GM23338 (cell line): ENCODE measurements around the gene FGFR2.

Source experiments
- CREB1 ChIP-seq: fragments of 250-450 bp; sonication (Bioruptor Pico); IDR thresholded peaks from 2 replicates; pipeline ENCODE4 v1.5.0; 2020; ENCODE audit warnings: low read depth, mild to moderate bottlenecking, moderate library complexity
- EZH2 ChIP-seq: fragments of 200-600 bp; sonication (generic); IDR thresholded peaks from one replicate; pipeline ENCODE4 v1.8.0; 2017; ENCODE audit warnings: antibody characterized with exemption, mild to moderate bottlenecking, low read depth; ENCODE audit not compliant: unreplicated experiment
- EZH2phosphoT487 ChIP-seq: fragments of 200-600 bp; sonication (generic); IDR thresholded peaks from one replicate; pipeline ENCODE4 v1.8.1; 2018; ENCODE audit warnings: antibody characterized with exemption; ENCODE audit not compliant: unreplicated experiment
- JUNB ChIP-seq: IDR thresholded peaks from one replicate; pipeline ENCODE4 v1.6.1; 2016; ENCODE audit warnings: antibody characterized with exemption; ENCODE audit not compliant: unreplicated experiment
- NANOG ChIP-seq: IDR thresholded peaks from 2 replicates; pipeline ENCODE4 v1.6.1; 2016; ENCODE audit warnings: antibody characterized with exemption, borderline replicate concordance
- POLR2AphosphoS5 ChIP-seq: IDR thresholded peaks from 2 replicates; pipeline ENCODE4 v1.6.1; 2016; ENCODE audit warnings: antibody characterized with exemption, low read depth
- ZNF114 ChIP-seq: fragments of 250-450 bp; sonication (Bioruptor Pico); IDR thresholded peaks from 2 replicates; pipeline ENCODE4 v1.5.0; 2020; ENCODE audit warnings: mild to moderate bottlenecking, moderate library complexity
- ZNF331 ChIP-seq: fragments of 250-450 bp; sonication (Bioruptor Pico); IDR thresholded peaks from 2 replicates; pipeline ENCODE4 v1.5.0; 2020; ENCODE audit warnings: low read depth, mild to moderate bottlenecking, moderate library complexity
- TF ChIP-seq, protein P1 (sequence below), 2 experiments: fragments of 200-600 bp in 1 of 2; sonication (generic) in 1 of 2; conservative IDR thresholded peaks; 2 replicates each; pipeline versions ENCODE4 v1.5.1 to v1.6.1; 2016 to 2017; ENCODE audit warnings: antibody characterized with exemption in 2 of 2, low read depth in 2 of 2, mild to moderate bottlenecking in 2 of 2, moderate library complexity in 1 of 2
- TF ChIP-seq, protein P2 (sequence below): IDR thresholded peaks from one replicate; pipeline ENCODE4 v1.6.1; 2018; ENCODE audit warnings: antibody characterized with exemption; ENCODE audit not compliant: unreplicated experiment
- TF ChIP-seq, protein P3 (sequence below): IDR thresholded peaks from 2 replicates; pipeline ENCODE4 v1.6.1; 2016; ENCODE audit warnings: antibody characterized with exemption

- TF ChIP-seq POLR2AphosphoS5 = no peak
- TF ChIP-seq, protein P1, sequence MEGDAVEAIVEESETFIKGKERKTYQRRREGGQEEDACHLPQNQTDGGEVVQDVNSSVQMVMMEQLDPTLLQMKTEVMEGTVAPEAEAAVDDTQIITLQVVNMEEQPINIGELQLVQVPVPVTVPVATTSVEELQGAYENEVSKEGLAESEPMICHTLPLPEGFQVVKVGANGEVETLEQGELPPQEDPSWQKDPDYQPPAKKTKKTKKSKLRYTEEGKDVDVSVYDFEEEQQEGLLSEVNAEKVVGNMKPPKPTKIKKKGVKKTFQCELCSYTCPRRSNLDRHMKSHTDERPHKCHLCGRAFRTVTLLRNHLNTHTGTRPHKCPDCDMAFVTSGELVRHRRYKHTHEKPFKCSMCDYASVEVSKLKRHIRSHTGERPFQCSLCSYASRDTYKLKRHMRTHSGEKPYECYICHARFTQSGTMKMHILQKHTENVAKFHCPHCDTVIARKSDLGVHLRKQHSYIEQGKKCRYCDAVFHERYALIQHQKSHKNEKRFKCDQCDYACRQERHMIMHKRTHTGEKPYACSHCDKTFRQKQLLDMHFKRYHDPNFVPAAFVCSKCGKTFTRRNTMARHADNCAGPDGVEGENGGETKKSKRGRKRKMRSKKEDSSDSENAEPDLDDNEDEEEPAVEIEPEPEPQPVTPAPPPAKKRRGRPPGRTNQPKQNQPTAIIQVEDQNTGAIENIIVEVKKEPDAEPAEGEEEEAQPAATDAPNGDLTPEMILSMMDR (conservative IDR thresholded peaks at IDR 0.05; ENCODE audit: low read depth in 2 of 2) = no peak
- no peak for TF ChIP-seq JUNB
- no peak for TF ChIP-seq CREB1 (CRISPR knock-in tag)
- TF ChIP-seq EZH2 = no peak
- TF ChIP-seq ZNF114 (CRISPR knock-in tag) = no peak
- TF ChIP-seq EZH2phosphoT487 = no peak
- TF ChIP-seq, protein P2, sequence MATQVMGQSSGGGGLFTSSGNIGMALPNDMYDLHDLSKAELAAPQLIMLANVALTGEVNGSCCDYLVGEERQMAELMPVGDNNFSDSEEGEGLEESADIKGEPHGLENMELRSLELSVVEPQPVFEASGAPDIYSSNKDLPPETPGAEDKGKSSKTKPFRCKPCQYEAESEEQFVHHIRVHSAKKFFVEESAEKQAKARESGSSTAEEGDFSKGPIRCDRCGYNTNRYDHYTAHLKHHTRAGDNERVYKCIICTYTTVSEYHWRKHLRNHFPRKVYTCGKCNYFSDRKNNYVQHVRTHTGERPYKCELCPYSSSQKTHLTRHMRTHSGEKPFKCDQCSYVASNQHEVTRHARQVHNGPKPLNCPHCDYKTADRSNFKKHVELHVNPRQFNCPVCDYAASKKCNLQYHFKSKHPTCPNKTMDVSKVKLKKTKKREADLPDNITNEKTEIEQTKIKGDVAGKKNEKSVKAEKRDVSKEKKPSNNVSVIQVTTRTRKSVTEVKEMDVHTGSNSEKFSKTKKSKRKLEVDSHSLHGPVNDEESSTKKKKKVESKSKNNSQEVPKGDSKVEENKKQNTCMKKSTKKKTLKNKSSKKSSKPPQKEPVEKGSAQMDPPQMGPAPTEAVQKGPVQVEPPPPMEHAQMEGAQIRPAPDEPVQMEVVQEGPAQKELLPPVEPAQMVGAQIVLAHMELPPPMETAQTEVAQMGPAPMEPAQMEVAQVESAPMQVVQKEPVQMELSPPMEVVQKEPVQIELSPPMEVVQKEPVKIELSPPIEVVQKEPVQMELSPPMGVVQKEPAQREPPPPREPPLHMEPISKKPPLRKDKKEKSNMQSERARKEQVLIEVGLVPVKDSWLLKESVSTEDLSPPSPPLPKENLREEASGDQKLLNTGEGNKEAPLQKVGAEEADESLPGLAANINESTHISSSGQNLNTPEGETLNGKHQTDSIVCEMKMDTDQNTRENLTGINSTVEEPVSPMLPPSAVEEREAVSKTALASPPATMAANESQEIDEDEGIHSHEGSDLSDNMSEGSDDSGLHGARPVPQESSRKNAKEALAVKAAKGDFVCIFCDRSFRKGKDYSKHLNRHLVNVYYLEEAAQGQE = no peak
- TF ChIP-seq, protein P3, sequence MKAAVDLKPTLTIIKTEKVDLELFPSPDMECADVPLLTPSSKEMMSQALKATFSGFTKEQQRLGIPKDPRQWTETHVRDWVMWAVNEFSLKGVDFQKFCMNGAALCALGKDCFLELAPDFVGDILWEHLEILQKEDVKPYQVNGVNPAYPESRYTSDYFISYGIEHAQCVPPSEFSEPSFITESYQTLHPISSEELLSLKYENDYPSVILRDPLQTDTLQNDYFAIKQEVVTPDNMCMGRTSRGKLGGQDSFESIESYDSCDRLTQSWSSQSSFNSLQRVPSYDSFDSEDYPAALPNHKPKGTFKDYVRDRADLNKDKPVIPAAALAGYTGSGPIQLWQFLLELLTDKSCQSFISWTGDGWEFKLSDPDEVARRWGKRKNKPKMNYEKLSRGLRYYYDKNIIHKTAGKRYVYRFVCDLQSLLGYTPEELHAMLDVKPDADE = no peak
- TF ChIP-seq ZNF331 (CRISPR knock-in tag) = no peak
- no peak for TF ChIP-seq NANOG
These were observed 27.9 kb downstream of the FGFR2 start for GRCh38 chr10:121570315-121570714.
